Liver (tissue), 9 donors: ENCODE measurements around the gene CAPZB. TPM values are rescaled to one million over a fixed set of nuclear protein-coding genes. Genes with fewer than 3 reads are reported as not detected.

ENCODE experiments used
- DNase-seq: peaks from one replicate; pipeline ENCODE4 v3.0.0-alpha.2; 2017; ENCODE audit warnings: low spot score
- H3K27ac ChIP-seq, 2 donors: one replicate each; pipeline ENCODE4 v1.7.0; 2013; ENCODE audit warnings: inconsistent platforms in 2 of 2, low read length in 2 of 2, control low read depth in 1 of 2, low read depth in 1 of 2, mild to moderate bottlenecking in 1 of 2
- H3K27me3 ChIP-seq, 4 donors: one replicate each; pipeline versions ENCODE4 v1.6.1 to v1.7.0; 2013; ENCODE audit warnings: low read length in 3 of 4, inconsistent platforms in 1 of 4, mild to moderate bottlenecking in 1 of 4, moderate library complexity in 1 of 4; ENCODE audit not compliant: control insufficient read depth in 4 of 4, insufficient read depth in 4 of 4
- H3K36me3 ChIP-seq, 4 donors: one replicate each; pipeline versions ENCODE4 v1.6.1 to v1.7.0; 2013; ENCODE audit warnings: low read length in 3 of 4, mild to moderate bottlenecking in 3 of 4, low read depth in 1 of 4, moderate library complexity in 1 of 4; ENCODE audit not compliant: control insufficient read depth in 4 of 4, insufficient read depth in 3 of 4
- H3K4me1 ChIP-seq, 4 donors: one replicate each; pipeline versions ENCODE4 v1.6.1 to v1.7.0; 2013; ENCODE audit warnings: low read length in 3 of 4, mild to moderate bottlenecking in 3 of 4, moderate library complexity in 1 of 4; ENCODE audit not compliant: control insufficient read depth in 4 of 4, insufficient read depth in 4 of 4
- H3K4me3 ChIP-seq, 3 donors: one replicate each; pipeline versions ENCODE4 v1.6.1 to v1.7.0; 2013; ENCODE audit warnings: low read length in 3 of 3, control low read depth in 1 of 3, low read depth in 1 of 3, mild to moderate bottlenecking in 1 of 3
- H3K9ac ChIP-seq, 2 donors: one replicate each; pipeline ENCODE4 v1.7.0; 2013; ENCODE audit warnings: low read length in 2 of 2, mild to moderate bottlenecking in 2 of 2, moderate library complexity in 2 of 2, control low read depth in 1 of 2, low read depth in 1 of 2
- H3K9me3 ChIP-seq, 4 donors: one replicate each; pipeline versions ENCODE4 v1.6.1 to v1.7.0; 2013; ENCODE audit warnings: low read length in 3 of 4; ENCODE audit not compliant: control insufficient read depth in 4 of 4
- CTCF ChIP-seq: fragments of 150-350 bp; IDR thresholded peaks from 2 replicates; pipeline ENCODE4 v1.5.1; 2017; ENCODE audit warnings: improper control_type of control experiment, low read depth, low read length; ENCODE audit not compliant: missing input control
- GABPA ChIP-seq, 2 donors: IDR thresholded peaks in 1 of 2; conservative IDR thresholded peaks in 1 of 2; 2 replicates each; pipeline ENCODE4 v1.6.1; 2016; ENCODE audit warnings: antibody characterized with exemption in 2 of 2, mild to moderate bottlenecking in 1 of 2, moderate library complexity in 1 of 2
- HNF4A ChIP-seq, 2 donors: conservative IDR thresholded peaks; 2 replicates each; pipeline ENCODE4 v1.6.1; 2016; ENCODE audit warnings: antibody characterized with exemption in 2 of 2, mild to moderate bottlenecking in 2 of 2
- HNF4G ChIP-seq: IDR thresholded peaks from 2 replicates; pipeline ENCODE4 v1.6.1; 2016; ENCODE audit warnings: antibody characterized with exemption
- RAD21 ChIP-seq, 2 donors: IDR thresholded peaks; 2 replicates each; pipeline ENCODE4 v1.6.1; 2016; ENCODE audit warnings: antibody characterized with exemption in 2 of 2, mild to moderate bottlenecking in 2 of 2
- REST ChIP-seq: IDR thresholded peaks from 2 replicates; pipeline ENCODE4 v1.6.1; 2016; ENCODE audit warnings: antibody characterized with exemption, mild to moderate bottlenecking
- RXRA ChIP-seq, 2 donors: IDR thresholded peaks; 2 replicates each; pipeline ENCODE4 v1.6.1; 2017 to 2018; ENCODE audit warnings: antibody characterized with exemption in 2 of 2, mild to moderate bottlenecking in 1 of 2
- SP1 ChIP-seq: IDR thresholded peaks from 2 replicates; pipeline ENCODE4 v1.6.1; 2018; ENCODE audit warnings: antibody characterized with exemption, mild to moderate bottlenecking
- TAF1 ChIP-seq: conservative IDR thresholded peaks from 2 replicates; pipeline ENCODE4 v1.6.1; 2016; ENCODE audit warnings: antibody characterized with exemption, mild to moderate bottlenecking
- YY1 ChIP-seq: IDR thresholded peaks from 2 replicates; pipeline ENCODE4 v1.6.1; 2016; ENCODE audit warnings: antibody characterized with exemption, mild to moderate bottlenecking
- ZBTB33 ChIP-seq: IDR thresholded peaks from 2 replicates; pipeline ENCODE4 v1.6.1; 2016; ENCODE audit warnings: antibody characterized with exemption
- WGBS: extraction: QIAGEN DNeasy Blood & Tissue Kit; methylation state at CpG from one replicate; pipeline ENCODE4 v1.1.7; 2013; 5-methylcytosine and 5-hydroxymethylcytosine counted together
- polyA plus RNA-seq, 2 donors: library from polyadenylated mRNA; stranded (reverse) in 1 of 2; unstranded in 1 of 2; fragments of 200-250 nt in 1 of 2; fragments of >200 nt in 1 of 2; fragmentation: Nextera tagmentation in 1 of 2; extraction: Ambion mirVana in 1 of 2; gene quantifications; one replicate each; pipeline versions ENCODE4 v1.2.1 to v1.2.3, GENCODE V29; 2013 to 2015
- total RNA-seq, 2 donors: library from RNA; depleted of rRNA; stranded (reverse); fragments of >200 nt; gene quantifications; one replicate each; pipeline ENCODE4 v1.2.3, GENCODE V29; 2014
- donor health status: healthy.
- donor health status: healthy.
- donor health status: healthy.
- donor health status: healthy.
- donor health status: healthy.

The CAPZB gene
- total and polyA plus RNA-seq, 4 donors: 38.3 to 98.9 (median 51.1) TPM

GRCh38 chr1:19409477-19410341 lies 75.6 kb downstream of the CAPZB start:
- no peak overlapping the region for H3K9ac ChIP-seq
- 79% methylated on average over 7 of the region's 7 CpGs for WGBS

GRCh38 chr1:19407494-19408096 lies 77.7 kb downstream of the CAPZB start:
- no peak overlapping the region for H3K27ac ChIP-seq
- 77% methylated on average over 8 of the region's 8 CpGs for WGBS
- no peak overlapping the region for H3K4me3 ChIP-seq
- no peaks in the 10 kb centered on the region for H3K27me3 ChIP-seq
- peaks cover 0 to 3% (median 0%) of the 10 kb centered on the region in 4 donors for H3K36me3 ChIP-seq
- H3K9ac ChIP-seq: no peak overlapping the region
- no peaks in the 10 kb centered on the region for H3K9me3 ChIP-seq
- no peak for DNase-seq
- no peak for TF ChIP-seq RXRA (IDR thresholded peaks at IDR 0.05)
- TF ChIP-seq HNF4G: no peak
- no peak for TF ChIP-seq RAD21 (IDR thresholded peaks at IDR 0.05)
- no peak for TF ChIP-seq ZBTB33
- H3K4me1 ChIP-seq: peaks cover 4 to 8% (median 5%) of the 10 kb centered on the region in 4 donors

More at GRCh38 chr1:19409477-19410341, 75.6 kb downstream of the CAPZB start:
- no peak for TF ChIP-seq CTCF
- TF ChIP-seq YY1: no peak
- no peak for TF ChIP-seq HNF4G
- no peak for TF ChIP-seq SP1
- no peak for TF ChIP-seq GABPA (IDR thresholded peaks at IDR 0.05 in 1 of 2, conservative IDR thresholded peaks at IDR 0.05 in 1 of 2)
- no peak for TF ChIP-seq TAF1
- TF ChIP-seq REST: no peak
- peak in 1 of 2 donors; percentile 11 for TF ChIP-seq HNF4A (conservative IDR thresholded peaks at IDR 0.05)
- H3K36me3 ChIP-seq: peaks cover 0 to 4% (median 1%) of the 10 kb centered on the region in 4 donors
- no peaks in the 10 kb centered on the region for H3K9me3 ChIP-seq
- H3K27ac ChIP-seq: no peak overlapping the region
- DNase-seq: no peak
- no peaks in the 10 kb centered on the region for H3K27me3 ChIP-seq
- H3K4me1 ChIP-seq: peaks cover 2 to 8% (median 4%) of the 10 kb centered on the region in 4 donors
- no peak overlapping the region for H3K4me3 ChIP-seq
